Lower leg skin (tissue), 4 donors: ENCODE results near the gene LILRB3. TPM values are rescaled to one million over a fixed set of nuclear protein-coding genes. Genes with fewer than 3 reads are reported as not detected.

Source experiments
- DNase-seq, 2 donors: peaks; one replicate each; pipeline ENCODE4 v3.0.0-alpha.2; 2019; ENCODE audit warnings: low spot score in 2 of 2
- H3K4me3 ChIP-seq: fragments of 200-600 bp; sonication (generic); 2 replicates; pipeline ENCODE4 v1.5.1; 2017; ENCODE audit warnings: mild to moderate bottlenecking, low read depth; ENCODE audit not compliant: poor library complexity, severe bottlenecking
- POLR2A ChIP-seq, 2 donors: fragments of 450-650 bp; IDR thresholded peaks; one replicate each; pipeline ENCODE4 v1.6.1; 2016 to 2017; ENCODE audit warnings: antibody characterized with exemption in 2 of 2, mild to moderate bottlenecking in 1 of 2, moderate library complexity in 1 of 2
- WGBS, 2 donors: methylation state at CpG; one replicate each; pipeline ENCODE4 v1.1.5; 2018; 5-methylcytosine and 5-hydroxymethylcytosine counted together
- intact Hi-C: fragments of 100-400 bp; cut with DNase I; formaldehyde crosslinking; loops from one replicate; pipeline ENCODE4 v1.15.0; 2023; ENCODE audit warnings: low total_unique reads
- total RNA-seq, 4 donors: library from RNA; depleted of rRNA; stranded (reverse); fragments of >200 nt; gene quantifications; one replicate each; pipeline ENCODE4 v1.1.0, GENCODE V29; 2016
- TF ChIP-seq, protein P1 (sequence below), 3 donors: fragments of 450-650 bp; IDR thresholded peaks; one replicate each; pipeline ENCODE4 v1.5.1; 2016; ENCODE audit warnings: antibody characterized with exemption in 3 of 3, mild to moderate bottlenecking in 3 of 3, moderate library complexity in 2 of 3

LILRB3 gene
- total RNA-seq, 4 donors from 2014 or later = 0.65 to 7.7 (median 3.5) TPM

DNA sequence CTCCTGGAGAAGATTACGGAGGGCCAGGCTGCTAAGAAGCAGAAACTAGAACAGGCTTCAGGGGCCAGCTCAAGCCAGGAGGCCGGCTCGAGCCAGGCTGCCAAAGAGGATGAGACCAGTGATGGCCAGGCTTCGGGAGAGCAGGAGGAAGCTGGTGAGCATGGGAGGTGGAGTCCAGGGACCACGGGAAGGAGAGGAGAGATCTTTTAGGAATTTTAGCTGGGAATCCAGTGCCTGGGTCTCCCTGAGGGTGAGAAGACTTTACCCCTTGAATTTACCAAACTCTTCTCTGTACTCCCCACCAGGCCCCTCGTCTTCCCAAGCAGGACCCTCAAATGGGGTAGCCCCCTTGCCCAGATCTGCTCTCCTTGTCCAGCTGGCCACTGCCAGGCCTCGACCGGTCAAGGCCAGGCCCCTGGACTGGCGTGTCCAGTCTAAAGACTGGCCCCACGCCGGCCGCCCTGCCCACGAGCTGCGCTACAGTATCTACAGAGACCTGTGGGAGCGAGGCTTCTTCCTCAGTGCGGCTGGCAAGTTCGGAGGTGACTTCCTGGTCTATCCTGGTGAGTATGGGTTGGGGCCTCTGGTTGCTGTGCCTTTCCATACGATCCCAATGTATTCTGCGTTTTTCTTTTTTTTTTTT is 30.9 kb downstream of the LILRB3 start:
- intact Hi-C loops = no loop called here
- DNase-seq = no peak
- WGBS, 2 donors = 56 to 67% methylated on average over 19 of the region's 19 CpGs
- TF ChIP-seq, protein P1, sequence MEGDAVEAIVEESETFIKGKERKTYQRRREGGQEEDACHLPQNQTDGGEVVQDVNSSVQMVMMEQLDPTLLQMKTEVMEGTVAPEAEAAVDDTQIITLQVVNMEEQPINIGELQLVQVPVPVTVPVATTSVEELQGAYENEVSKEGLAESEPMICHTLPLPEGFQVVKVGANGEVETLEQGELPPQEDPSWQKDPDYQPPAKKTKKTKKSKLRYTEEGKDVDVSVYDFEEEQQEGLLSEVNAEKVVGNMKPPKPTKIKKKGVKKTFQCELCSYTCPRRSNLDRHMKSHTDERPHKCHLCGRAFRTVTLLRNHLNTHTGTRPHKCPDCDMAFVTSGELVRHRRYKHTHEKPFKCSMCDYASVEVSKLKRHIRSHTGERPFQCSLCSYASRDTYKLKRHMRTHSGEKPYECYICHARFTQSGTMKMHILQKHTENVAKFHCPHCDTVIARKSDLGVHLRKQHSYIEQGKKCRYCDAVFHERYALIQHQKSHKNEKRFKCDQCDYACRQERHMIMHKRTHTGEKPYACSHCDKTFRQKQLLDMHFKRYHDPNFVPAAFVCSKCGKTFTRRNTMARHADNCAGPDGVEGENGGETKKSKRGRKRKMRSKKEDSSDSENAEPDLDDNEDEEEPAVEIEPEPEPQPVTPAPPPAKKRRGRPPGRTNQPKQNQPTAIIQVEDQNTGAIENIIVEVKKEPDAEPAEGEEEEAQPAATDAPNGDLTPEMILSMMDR (IDR thresholded peaks at IDR 0.05) = no peak
- TF ChIP-seq POLR2A (IDR thresholded peaks at IDR 0.05) = no peak
- peak overlapping the region; percentile 75 for H3K4me3 ChIP-seq

GRCh38 chr19:54191011-54191810 is 31.6 kb downstream of the LILRB3 start, which contains the start of gene TSEN34:
Gene TSEN34, plus strand, starts transcription at chr19:54191308. Its CDS starts 57 bp downstream, at chr19:54191365.
- DNase-seq = peak; percentile 47 to 92
- TF ChIP-seq POLR2A (IDR thresholded peaks at IDR 0.05) = no peak
- WGBS, 2 donors = 1 to 2% methylated on average over 36 to 48 of the region's 77 CpGs
- peak within 1 kb of the TSS; percentile 75 for H3K4me3 ChIP-seq
- intact Hi-C loops = no loop called here

GRCh38 chr19:54190503-54191010 is 32.2 kb downstream of the LILRB3 start:
- no peak for TF ChIP-seq POLR2A (IDR thresholded peaks at IDR 0.05)
- TF ChIP-seq, protein P1 (IDR thresholded peaks at IDR 0.05) = no peak
- peak; percentile 99 to 100 for DNase-seq
- peak overlapping the region; percentile 75 for H3K4me3 ChIP-seq
- 0 to 1% methylated on average over 31 to 42 of the region's 56 CpGs for WGBS, 2 donors
- intact Hi-C loops = no loop called here

DNA sequence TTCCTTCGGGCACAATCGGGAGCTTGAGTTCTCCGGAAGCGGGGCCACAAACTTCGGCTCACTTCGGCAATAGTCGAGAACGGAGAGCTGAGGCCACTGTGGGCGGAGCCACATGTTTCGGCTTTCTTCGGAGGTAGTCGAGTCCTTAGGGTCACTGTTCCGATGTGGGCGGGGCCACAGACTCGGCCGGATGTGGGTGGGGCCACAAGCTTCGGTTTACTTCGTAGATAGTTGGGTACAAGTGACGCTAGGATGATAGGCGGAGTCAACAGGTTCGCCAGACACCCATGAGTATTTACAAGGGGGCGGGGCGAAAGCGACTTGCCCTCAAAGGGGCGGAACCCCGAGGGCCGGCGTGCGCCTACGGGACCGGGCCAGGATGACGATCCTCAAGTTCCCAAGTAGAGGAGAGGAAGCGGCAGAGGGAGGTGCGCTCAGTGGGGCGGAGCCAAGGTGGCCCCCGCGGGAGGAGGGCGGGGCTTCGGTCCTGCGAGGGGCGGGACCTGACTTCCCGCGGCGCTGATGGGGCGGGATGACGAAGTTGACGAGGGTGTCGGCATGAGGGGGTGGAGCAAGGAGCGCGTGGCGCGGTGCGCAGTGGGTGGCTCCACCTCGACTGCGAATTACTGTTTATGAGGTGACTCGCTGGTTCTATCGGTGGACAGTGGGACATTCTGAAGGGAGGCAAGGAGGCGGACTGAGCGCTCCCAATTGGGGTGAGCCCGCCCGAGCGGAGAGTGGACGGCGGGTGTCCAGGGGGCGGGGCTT is 32.9 kb downstream of the LILRB3 start:
- intact Hi-C loops = no loop called here
- DNase-seq = peak; percentile 100
- TF ChIP-seq POLR2A (IDR thresholded peaks at IDR 0.05) = peak in 1 of 2 donors; percentile 60
- TF ChIP-seq, protein P1 (IDR thresholded peaks at IDR 0.05) = no peak
- no peak overlapping the region for H3K4me3 ChIP-seq
- 0% methylated on average over 45 to 59 of the region's 65 CpGs for WGBS, 2 donors

DNA sequence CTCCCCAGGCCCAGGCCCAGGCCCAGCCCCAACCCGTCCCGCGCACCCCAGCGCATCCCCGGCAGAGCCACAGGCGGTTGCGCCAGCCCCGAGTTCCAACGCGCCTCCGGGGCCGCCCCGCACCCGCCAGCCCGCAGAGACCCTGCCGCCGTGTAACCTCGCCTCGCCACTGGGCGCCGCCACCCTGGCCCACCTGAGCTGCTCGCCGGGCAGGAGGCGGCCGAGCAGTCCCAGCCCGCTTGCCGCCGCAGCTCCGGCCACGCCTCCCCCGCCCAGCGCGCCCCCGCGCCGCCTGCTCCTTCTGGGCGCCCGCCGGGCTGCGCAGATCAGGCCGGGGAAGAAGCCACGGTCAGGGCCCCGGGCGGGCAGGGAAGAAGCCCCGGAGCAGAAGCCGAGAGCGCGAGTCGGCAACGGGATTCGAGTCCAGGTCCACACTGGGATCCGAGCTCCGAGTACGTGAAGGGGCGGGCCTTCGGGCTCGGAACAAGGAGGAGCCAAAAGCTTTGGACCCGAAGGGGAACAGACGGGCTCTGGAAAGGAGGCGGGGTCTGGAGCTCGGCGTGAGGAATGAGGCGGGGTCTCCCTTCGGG is 33.6 kb downstream of the LILRB3 start, which contains the start of gene MBOAT7:
Gene MBOAT7, minus strand, starts transcription at position 436 of the 590 bp plus-strand sequence. CDS start 1,072 bp downstream, outside the sequence.
- peak within 1 kb of the TSS; percentile 74 for H3K4me3 ChIP-seq
- intact Hi-C loops = no loop called here
- WGBS, 2 donors = 0 to 1% methylated on average over 23 to 28 of the region's 64 CpGs
- DNase-seq = no peak
- no peak for TF ChIP-seq POLR2A (IDR thresholded peaks at IDR 0.05)
- TF ChIP-seq, protein P1 (IDR thresholded peaks at IDR 0.05) = no peak
